Measurements from ENCODE around the gene CREB5.

The CREB5 gene

DNA sequence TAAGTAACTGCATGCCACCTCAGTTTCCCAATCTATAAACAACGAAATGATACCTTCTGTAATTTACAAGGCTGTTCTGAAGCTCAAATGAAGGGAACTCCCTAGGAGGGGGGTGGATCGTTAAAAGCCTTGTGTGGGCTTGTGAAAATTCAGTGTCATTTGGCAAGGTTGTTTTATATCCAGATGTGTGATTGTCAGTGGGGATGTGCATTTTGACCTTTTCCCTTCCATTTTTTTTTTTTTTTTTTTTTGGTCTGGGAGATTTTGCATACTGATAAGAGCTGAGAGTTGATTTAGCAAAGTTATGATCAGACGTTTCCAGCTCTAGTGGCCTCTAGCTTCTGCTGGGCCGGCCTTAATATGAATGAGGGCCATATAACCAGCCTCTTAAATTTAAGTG lies 22.8 kb downstream of the CREB5 start (continued):
- TF ChIP-seq, protein P1, sequence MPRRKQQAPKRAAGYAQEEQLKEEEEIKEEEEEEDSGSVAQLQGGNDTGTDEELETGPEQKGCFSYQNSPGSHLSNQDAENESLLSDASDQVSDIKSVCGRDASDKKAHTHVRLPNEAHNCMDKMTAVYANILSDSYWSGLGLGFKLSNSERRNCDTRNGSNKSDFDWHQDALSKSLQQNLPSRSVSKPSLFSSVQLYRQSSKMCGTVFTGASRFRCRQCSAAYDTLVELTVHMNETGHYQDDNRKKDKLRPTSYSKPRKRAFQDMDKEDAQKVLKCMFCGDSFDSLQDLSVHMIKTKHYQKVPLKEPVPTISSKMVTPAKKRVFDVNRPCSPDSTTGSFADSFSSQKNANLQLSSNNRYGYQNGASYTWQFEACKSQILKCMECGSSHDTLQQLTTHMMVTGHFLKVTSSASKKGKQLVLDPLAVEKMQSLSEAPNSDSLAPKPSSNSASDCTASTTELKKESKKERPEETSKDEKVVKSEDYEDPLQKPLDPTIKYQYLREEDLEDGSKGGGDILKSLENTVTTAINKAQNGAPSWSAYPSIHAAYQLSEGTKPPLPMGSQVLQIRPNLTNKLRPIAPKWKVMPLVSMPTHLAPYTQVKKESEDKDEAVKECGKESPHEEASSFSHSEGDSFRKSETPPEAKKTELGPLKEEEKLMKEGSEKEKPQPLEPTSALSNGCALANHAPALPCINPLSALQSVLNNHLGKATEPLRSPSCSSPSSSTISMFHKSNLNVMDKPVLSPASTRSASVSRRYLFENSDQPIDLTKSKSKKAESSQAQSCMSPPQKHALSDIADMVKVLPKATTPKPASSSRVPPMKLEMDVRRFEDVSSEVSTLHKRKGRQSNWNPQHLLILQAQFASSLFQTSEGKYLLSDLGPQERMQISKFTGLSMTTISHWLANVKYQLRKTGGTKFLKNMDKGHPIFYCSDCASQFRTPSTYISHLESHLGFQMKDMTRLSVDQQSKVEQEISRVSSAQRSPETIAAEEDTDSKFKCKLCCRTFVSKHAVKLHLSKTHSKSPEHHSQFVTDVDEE (CRISPR knock-in tag; IDR thresholded peaks at IDR 0.05) = no peak
- TF ChIP-seq PPARA (CRISPR knock-in tag; IDR thresholded peaks at IDR 0.05; ENCODE audit: borderline replicate concordance) (no peak), CSDC2 (CRISPR knock-in tag; IDR thresholded peaks at IDR 0.05) (no peak)

- no peak for ATAC-seq
- TF ChIP-seq ISL1 (CRISPR knock-in tag; IDR thresholded peaks at IDR 0.05) (no peak), TOX (CRISPR knock-in tag; IDR thresholded peaks at IDR 0.05; ENCODE audit: borderline replicate concordance) (no peak), BACH2 (CRISPR knock-in tag; IDR thresholded peaks at IDR 0.05; ENCODE audit: borderline replicate concordance) (no peak)
Measured at GRCh38 chr7:28435732-28436378, 23.5 kb downstream of the CREB5 start.

DNA sequence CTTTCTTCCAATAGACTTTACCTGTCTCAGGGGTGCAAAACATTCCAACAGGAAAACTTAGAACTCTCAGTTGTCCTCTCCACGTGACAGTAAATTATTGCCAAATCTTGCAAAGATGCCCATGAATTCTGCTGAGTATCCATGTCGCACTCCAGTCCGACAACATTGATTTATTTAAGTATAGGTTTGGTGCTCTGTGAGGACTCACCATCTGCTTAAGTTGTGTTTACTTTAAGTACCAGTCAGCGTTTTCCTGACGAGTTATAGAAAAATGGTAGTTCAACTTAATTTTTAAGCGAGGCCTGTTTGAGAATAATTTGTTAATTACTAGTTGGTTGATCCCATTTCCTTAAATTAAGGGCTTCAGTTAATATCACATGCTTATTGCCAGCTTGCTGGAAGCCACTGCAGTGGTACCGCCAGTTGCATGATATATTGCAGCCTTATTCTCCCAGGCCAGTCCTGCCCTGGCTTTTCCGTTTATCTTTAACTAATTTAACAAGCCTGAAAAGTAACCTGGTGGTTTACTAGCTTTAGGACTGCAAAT lies 27.8 kb downstream of the CREB5 start:
- TF ChIP-seq ESRRG (CRISPR knock-in tag; IDR thresholded peaks at IDR 0.05) = no peak
- TF ChIP-seq TOX (CRISPR knock-in tag; IDR thresholded peaks at IDR 0.05; ENCODE audit: borderline replicate concordance) = no peak
- TF ChIP-seq, protein P2, sequence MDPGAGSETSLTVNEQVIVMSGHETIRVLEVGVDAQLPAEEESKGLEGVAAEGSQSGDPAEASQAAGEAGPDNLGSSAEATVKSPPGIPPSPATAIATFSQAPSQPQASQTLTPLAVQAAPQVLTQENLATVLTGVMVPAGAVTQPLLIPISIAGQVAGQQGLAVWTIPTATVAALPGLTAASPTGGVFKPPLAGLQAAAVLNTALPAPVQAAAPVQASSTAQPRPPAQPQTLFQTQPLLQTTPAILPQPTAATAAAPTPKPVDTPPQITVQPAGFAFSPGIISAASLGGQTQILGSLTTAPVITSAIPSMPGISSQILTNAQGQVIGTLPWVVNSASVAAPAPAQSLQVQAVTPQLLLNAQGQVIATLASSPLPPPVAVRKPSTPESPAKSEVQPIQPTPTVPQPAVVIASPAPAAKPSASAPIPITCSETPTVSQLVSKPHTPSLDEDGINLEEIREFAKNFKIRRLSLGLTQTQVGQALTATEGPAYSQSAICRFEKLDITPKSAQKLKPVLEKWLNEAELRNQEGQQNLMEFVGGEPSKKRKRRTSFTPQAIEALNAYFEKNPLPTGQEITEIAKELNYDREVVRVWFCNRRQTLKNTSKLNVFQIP (CRISPR knock-in tag; IDR thresholded peaks at IDR 0.05; ENCODE audit: borderline replicate concordance, low read depth) = no peak
- no peak for TF ChIP-seq SNAI2 (CRISPR knock-in tag; IDR thresholded peaks at IDR 0.05)
- TF ChIP-seq ZNF8 (CRISPR knock-in tag; IDR thresholded peaks at IDR 0.05) = no peak
- TF ChIP-seq, protein P1 (CRISPR knock-in tag; IDR thresholded peaks at IDR 0.05) = no peak
- TF ChIP-seq ZFP3 (CRISPR knock-in tag; IDR thresholded peaks at IDR 0.05) = no peak
- TF ChIP-seq RARB (CRISPR knock-in tag; IDR thresholded peaks at IDR 0.05) = no peak
- no peak for TF ChIP-seq PATZ1 (CRISPR knock-in tag; IDR thresholded peaks at IDR 0.05; ENCODE audit: borderline replicate concordance)
- no peak for TF ChIP-seq ARNTL (CRISPR knock-in tag; IDR thresholded peaks at IDR 0.05; ENCODE audit: borderline replicate concordance, low read depth)
- no peak for TF ChIP-seq PPARA (CRISPR knock-in tag; IDR thresholded peaks at IDR 0.05; ENCODE audit: borderline replicate concordance)
- TF ChIP-seq ZC3H10 (CRISPR knock-in tag; IDR thresholded peaks at IDR 0.05) = no peak
- no peak for TF ChIP-seq ZFP30 (CRISPR knock-in tag; IDR thresholded peaks at IDR 0.05)
- TF ChIP-seq TCF4 (CRISPR knock-in tag; IDR thresholded peaks at IDR 0.05; ENCODE audit: borderline replicate concordance) = no peak
- no peak for TF ChIP-seq ZNF565 (CRISPR knock-in tag; conservative IDR thresholded peaks at IDR 0.05; ENCODE audit: low read depth)
- TF ChIP-seq ISL1 (CRISPR knock-in tag; IDR thresholded peaks at IDR 0.05) = no peak
- no peak for TF ChIP-seq ZNF70 (CRISPR knock-in tag; IDR thresholded peaks at IDR 0.05)
- TF ChIP-seq CSDC2 (CRISPR knock-in tag; IDR thresholded peaks at IDR 0.05) = no peak
- TF ChIP-seq CREB5 (CRISPR knock-in tag; IDR thresholded peaks at IDR 0.05; ENCODE audit: low read depth) = no peak
- TF ChIP-seq GLIS3 (CRISPR knock-in tag; IDR thresholded peaks at IDR 0.05) = no peak
- ATAC-seq = no peak

All from SK-N-SH treated with all-trans-retinoic acid at 6 μM for 48 hours (cell line).